Loucy (cell line): Measurements from ENCODE around the gene MCAT.

ENCODE experiments used
- EZH2phosphoT487 ChIP-seq: fragments of 200-600 bp; IDR thresholded peaks from 2 replicates; pipeline ENCODE4 v1.6.1; 2018; ENCODE audit warnings: antibody characterized with exemption, mild to moderate bottlenecking, moderate library complexity, borderline replicate concordance
- TF ChIP-seq, protein P1 (sequence below): fragments of 200-600 bp; sonication (generic); conservative IDR thresholded peaks from 2 replicates; pipeline ENCODE4 v1.5.1; 2014; ENCODE audit warnings: mild to moderate bottlenecking, antibody characterized with exemption, low read length

GRCh38 chr22:43154887-43155536, 11.8 kb upstream of the MCAT start:
- TF ChIP-seq, protein P1, sequence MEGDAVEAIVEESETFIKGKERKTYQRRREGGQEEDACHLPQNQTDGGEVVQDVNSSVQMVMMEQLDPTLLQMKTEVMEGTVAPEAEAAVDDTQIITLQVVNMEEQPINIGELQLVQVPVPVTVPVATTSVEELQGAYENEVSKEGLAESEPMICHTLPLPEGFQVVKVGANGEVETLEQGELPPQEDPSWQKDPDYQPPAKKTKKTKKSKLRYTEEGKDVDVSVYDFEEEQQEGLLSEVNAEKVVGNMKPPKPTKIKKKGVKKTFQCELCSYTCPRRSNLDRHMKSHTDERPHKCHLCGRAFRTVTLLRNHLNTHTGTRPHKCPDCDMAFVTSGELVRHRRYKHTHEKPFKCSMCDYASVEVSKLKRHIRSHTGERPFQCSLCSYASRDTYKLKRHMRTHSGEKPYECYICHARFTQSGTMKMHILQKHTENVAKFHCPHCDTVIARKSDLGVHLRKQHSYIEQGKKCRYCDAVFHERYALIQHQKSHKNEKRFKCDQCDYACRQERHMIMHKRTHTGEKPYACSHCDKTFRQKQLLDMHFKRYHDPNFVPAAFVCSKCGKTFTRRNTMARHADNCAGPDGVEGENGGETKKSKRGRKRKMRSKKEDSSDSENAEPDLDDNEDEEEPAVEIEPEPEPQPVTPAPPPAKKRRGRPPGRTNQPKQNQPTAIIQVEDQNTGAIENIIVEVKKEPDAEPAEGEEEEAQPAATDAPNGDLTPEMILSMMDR, result no peak
- TF ChIP-seq EZH2phosphoT487, result no peak
